Neural progenitor cell (in vitro differentiated cells): ENCODE data around the gene ANKRD30B. TPM values are rescaled to one million over a fixed set of nuclear protein-coding genes. Genes with fewer than 3 reads are reported as not detected.
"Not testable (repeated sequence)": the region's sequence is repeated elsewhere in the genome, so short reads cannot be mapped to it uniquely, and the experiment has no call there.

Source experiments
- DNase-seq: peaks from one replicate; pipeline ENCODE4 v3.0.0-alpha.2; 2016; ENCODE audit warnings: low spot score
- H2AFZ ChIP-seq: fragments of 200-600 bp; sonication (generic); replicated peaks from 2 replicates; pipeline ENCODE4 v1.6.1; 2016; ENCODE audit warnings: antibody characterized with exemption
- H3F3A ChIP-seq: fragments of 200-600 bp; sonication (generic); 2 replicates; pipeline ENCODE4 v1.6.1; 2016; ENCODE audit warnings: antibody characterized with exemption, low read depth
- H3K27ac ChIP-seq: fragments of 200-600 bp; sonication (generic); 2 replicates; pipeline ENCODE4 v1.5.1; 2016; ENCODE audit warnings: mild to moderate bottlenecking
- H3K27me3 ChIP-seq: fragments of 200-600 bp; sonication (generic); 2 replicates; pipeline ENCODE4 v1.6.1; 2016; ENCODE audit warnings: mild to moderate bottlenecking, moderate library complexity
- H3K36me3 ChIP-seq: fragments of 200-600 bp; sonication (generic); 2 replicates; pipeline ENCODE4 v1.5.1; 2016
- H3K4me1 ChIP-seq: fragments of 200-600 bp; sonication (generic); 2 replicates; pipeline ENCODE4 v1.6.1; 2016; ENCODE audit warnings: mixed run types
- H3K4me2 ChIP-seq: fragments of 200-600 bp; sonication (generic); 2 replicates; pipeline ENCODE4 v1.6.1; 2016
- H3K4me3 ChIP-seq: fragments of 200-600 bp; sonication (generic); 2 replicates; pipeline ENCODE4 v1.5.1; 2016
- H3K79me2 ChIP-seq: fragments of 200-600 bp; sonication (generic); 2 replicates; pipeline ENCODE4 v1.6.1; 2016; ENCODE audit warnings: low read depth
- H3K9ac ChIP-seq: fragments of 200-600 bp; sonication (generic); 2 replicates; pipeline ENCODE4 v1.6.1; 2016
- H3K9me3 ChIP-seq: fragments of 200-600 bp; sonication (generic); 2 replicates; pipeline ENCODE4 v1.5.1; 2016; ENCODE audit warnings: low read depth
- H4K20me1 ChIP-seq: fragments of 200-600 bp; sonication (generic); 2 replicates; pipeline ENCODE4 v1.6.1; 2016; ENCODE audit warnings: low read depth
- H3K27ac Mint-ChIP-seq: 3 replicates; pipeline ENCODE4 v1.8.0; 2021; ENCODE audit warnings: mixed read lengths
- H3K27me3 Mint-ChIP-seq: 2 replicates; pipeline ENCODE4 v1.8.0; 2022; ENCODE audit warnings: low read depth, mild to moderate bottlenecking, inconsistent platforms, moderate library complexity, mixed read lengths; ENCODE audit not compliant: insufficient read depth
- H3K36me3 Mint-ChIP-seq: 3 replicates; pipeline ENCODE4 v1.8.0; 2021; ENCODE audit warnings: mixed read lengths
- H3K4me1 Mint-ChIP-seq: 3 replicates; pipeline ENCODE4 v1.8.0; 2021; ENCODE audit warnings: mixed read lengths
- H3K4me3 Mint-ChIP-seq: 3 replicates; pipeline ENCODE4 v1.8.0; 2021; ENCODE audit warnings: mild to moderate bottlenecking, moderate library complexity, mixed read lengths
- H3K9me3 Mint-ChIP-seq: 3 replicates; pipeline ENCODE4 v1.8.0; 2020; ENCODE audit warnings: mixed read lengths
- CTCF ChIP-seq: fragments of 200-600 bp; sonication (generic); IDR thresholded peaks from 2 replicates; pipeline ENCODE4 v1.5.1; 2017; ENCODE audit warnings: antibody characterized with exemption, mild to moderate bottlenecking
- EZH2 ChIP-seq: fragments of 200-600 bp; sonication (generic); IDR thresholded peaks from 2 replicates; pipeline ENCODE4 v1.6.1; 2017; ENCODE audit warnings: antibody characterized with exemption, mild to moderate bottlenecking, moderate library complexity
- EZH2phosphoT487 ChIP-seq: fragments of 200-600 bp; sonication (generic); IDR thresholded peaks from 2 replicates; pipeline ENCODE4 v1.6.1; 2017; ENCODE audit warnings: antibody characterized with exemption
- total RNA-seq: library from RNA; depleted of rRNA; stranded (reverse); fragments of >200 nt; gene quantifications from 2 replicates; pipeline ENCODE4 v1.2.3, GENCODE V29; 2015; ENCODE audit warnings: low replicate concordance

Gene ANKRD30B
- total RNA-seq, 1 donor from 2014 or later: not detected

- Histone ChIP-seq H3K4me1 (no peaks in the 10 kb centered on the region), H4K20me1 (no peaks in the 10 kb centered on the region), H3K27ac (no peak overlapping the region), H3K27me3 (no peaks in the 10 kb centered on the region), H3K4me2 (no peak overlapping the region), H3K79me2 (no peaks in the 10 kb centered on the region), H3K36me3 (no peaks in the 10 kb centered on the region), H3F3A (no peaks in the 10 kb centered on the region), H3K9me3 (peaks cover 38% of the 10 kb centered on the region), H2AFZ (no peak overlapping the region), H3K9ac (no peak overlapping the region), H3K4me3 (no peak overlapping the region)
- no peak for DNase-seq
- no peak for TF ChIP-seq CTCF
- TF ChIP-seq EZH2phosphoT487: no peak
- no peak for TF ChIP-seq EZH2
- Mint-ChIP-seq H3K4me3 (no peak overlapping the region), H3K27ac (no peak overlapping the region), H3K36me3 (no peaks in the 10 kb centered on the region), H3K9me3 (peaks cover 25% of the 10 kb centered on the region), H3K4me1 (no peaks in the 10 kb centered on the region), H3K27me3 (peaks cover 4% of the 10 kb centered on the region)
Observed at GRCh38 chr18:14781671-14782070, 33.7 kb downstream of the ANKRD30B start.

GRCh38 chr18:14784133-14784532, 36.2 kb downstream of the ANKRD30B start:
- no peaks in the 10 kb centered on the region for H4K20me1 ChIP-seq
- H3K9me3 ChIP-seq: peaks cover 38% of the 10 kb centered on the region
- H3K27me3 ChIP-seq: no peaks in the 10 kb centered on the region
- Mint-ChIP-seq H3K4me1 (no peaks in the 10 kb centered on the region), H3K27me3 (peaks cover 4% of the 10 kb centered on the region), H3K36me3 (no peaks in the 10 kb centered on the region), H3K4me3 (no peak overlapping the region), H3K27ac (no peak overlapping the region), H3K9me3 (peaks cover 22% of the 10 kb centered on the region)
- H3K36me3 ChIP-seq: no peaks in the 10 kb centered on the region
- H3K9ac ChIP-seq: no peak overlapping the region
- H3K4me2 ChIP-seq: no peak overlapping the region
- no peak for DNase-seq
- no peak overlapping the region for H3K27ac ChIP-seq
- H2AFZ ChIP-seq: no peak overlapping the region
- no peak overlapping the region for H3K4me3 ChIP-seq
- no peaks in the 10 kb centered on the region for H3K4me1 ChIP-seq
- H3K79me2 ChIP-seq: no peaks in the 10 kb centered on the region
- no peak for TF ChIP-seq EZH2phosphoT487
- TF ChIP-seq EZH2: no peak
- no peak for TF ChIP-seq CTCF
- no peaks in the 10 kb centered on the region for H3F3A ChIP-seq

GRCh38 chr18:14796876-14797275, 48.9 kb downstream of the ANKRD30B start:
- H3K9ac ChIP-seq, H3K36me3 ChIP-seq, H3K4me3 Mint-ChIP-seq, H2AFZ ChIP-seq, H3K4me2 ChIP-seq, H3K36me3 Mint-ChIP-seq, H3K4me1 ChIP-seq, H3K79me2 ChIP-seq, H3K27ac ChIP-seq, DNase-seq, H3K27ac Mint-ChIP-seq, H3K27me3 Mint-ChIP-seq, H3K9me3 ChIP-seq, H3K27me3 ChIP-seq, H4K20me1 ChIP-seq, H3K4me3 ChIP-seq, H3F3A ChIP-seq, H3K4me1 Mint-ChIP-seq: not testable (repeated sequence)
- H3K9me3 Mint-ChIP-seq: peaks cover 13% of the 10 kb centered on the region

GRCh38 chr18:14797969-14798764, 50.2 kb downstream of the ANKRD30B start:
- not testable (repeated sequence) for H3K4me1 Mint-ChIP-seq, H3K27ac Mint-ChIP-seq, H2AFZ ChIP-seq, H3K4me3 ChIP-seq, H3K27me3 Mint-ChIP-seq, H3K4me3 Mint-ChIP-seq, H3K36me3 Mint-ChIP-seq, H3K4me2 ChIP-seq, H3K27me3 ChIP-seq, H3K79me2 ChIP-seq, H4K20me1 ChIP-seq, H3K27ac ChIP-seq, DNase-seq, H3F3A ChIP-seq, H3K36me3 ChIP-seq, H3K9ac ChIP-seq, H3K9me3 ChIP-seq, H3K9me3 Mint-ChIP-seq, H3K4me1 ChIP-seq

GRCh38 chr18:14811081-14811480, 63.1 kb downstream of the ANKRD30B start:
- H3K27ac Mint-ChIP-seq, H3K27me3 Mint-ChIP-seq, H3K4me1 ChIP-seq, H4K20me1 ChIP-seq, H3K36me3 Mint-ChIP-seq, H3K27ac ChIP-seq, H3K4me1 Mint-ChIP-seq, H3K9me3 Mint-ChIP-seq, H3K9me3 ChIP-seq, H3K4me3 Mint-ChIP-seq, H3K27me3 ChIP-seq, H3K36me3 ChIP-seq, H3K4me2 ChIP-seq, H3K79me2 ChIP-seq, DNase-seq, H2AFZ ChIP-seq, H3K4me3 ChIP-seq, H3K9ac ChIP-seq, H3F3A ChIP-seq: not testable (repeated sequence)

GRCh38 chr18:14826972-14827632, 79.1 kb downstream of the ANKRD30B start:
- H3K79me2 ChIP-seq, DNase-seq, H3K4me3 ChIP-seq, H3K27me3 Mint-ChIP-seq, H3K4me1 Mint-ChIP-seq, H3K4me3 Mint-ChIP-seq, H2AFZ ChIP-seq, H3K9ac ChIP-seq, H3K4me1 ChIP-seq, H3F3A ChIP-seq, H3K27ac Mint-ChIP-seq, H3K27me3 ChIP-seq, H3K27ac ChIP-seq, H3K36me3 Mint-ChIP-seq, H3K4me2 ChIP-seq, H4K20me1 ChIP-seq, H3K36me3 ChIP-seq: not testable (repeated sequence)
- H3K9me3 Mint-ChIP-seq: peaks cover 23% of the 10 kb centered on the region
- H3K9me3 ChIP-seq: peaks cover 11% of the 10 kb centered on the region
